ENCODE results near the gene CNTD1. TPM values are rescaled to one million over a fixed set of nuclear protein-coding genes. Genes with fewer than 3 reads are reported as not detected.

CNTD1 gene
- total RNA-seq (1 to 10 TPM in 1 of 4 donors, under 1 TPM in 2, not detected in 1; 0.74 to 1.3 (median 0.79) TPM), polyA plus RNA-seq (1 to 10 TPM in 1 of 3 donors, under 1 TPM in 2; 0.24 to 1.0 (median 0.36) TPM)
- long read RNA-seq, donor 1 = 0 reads
- long read RNA-seq, donor 2 = 0 reads

DNA sequence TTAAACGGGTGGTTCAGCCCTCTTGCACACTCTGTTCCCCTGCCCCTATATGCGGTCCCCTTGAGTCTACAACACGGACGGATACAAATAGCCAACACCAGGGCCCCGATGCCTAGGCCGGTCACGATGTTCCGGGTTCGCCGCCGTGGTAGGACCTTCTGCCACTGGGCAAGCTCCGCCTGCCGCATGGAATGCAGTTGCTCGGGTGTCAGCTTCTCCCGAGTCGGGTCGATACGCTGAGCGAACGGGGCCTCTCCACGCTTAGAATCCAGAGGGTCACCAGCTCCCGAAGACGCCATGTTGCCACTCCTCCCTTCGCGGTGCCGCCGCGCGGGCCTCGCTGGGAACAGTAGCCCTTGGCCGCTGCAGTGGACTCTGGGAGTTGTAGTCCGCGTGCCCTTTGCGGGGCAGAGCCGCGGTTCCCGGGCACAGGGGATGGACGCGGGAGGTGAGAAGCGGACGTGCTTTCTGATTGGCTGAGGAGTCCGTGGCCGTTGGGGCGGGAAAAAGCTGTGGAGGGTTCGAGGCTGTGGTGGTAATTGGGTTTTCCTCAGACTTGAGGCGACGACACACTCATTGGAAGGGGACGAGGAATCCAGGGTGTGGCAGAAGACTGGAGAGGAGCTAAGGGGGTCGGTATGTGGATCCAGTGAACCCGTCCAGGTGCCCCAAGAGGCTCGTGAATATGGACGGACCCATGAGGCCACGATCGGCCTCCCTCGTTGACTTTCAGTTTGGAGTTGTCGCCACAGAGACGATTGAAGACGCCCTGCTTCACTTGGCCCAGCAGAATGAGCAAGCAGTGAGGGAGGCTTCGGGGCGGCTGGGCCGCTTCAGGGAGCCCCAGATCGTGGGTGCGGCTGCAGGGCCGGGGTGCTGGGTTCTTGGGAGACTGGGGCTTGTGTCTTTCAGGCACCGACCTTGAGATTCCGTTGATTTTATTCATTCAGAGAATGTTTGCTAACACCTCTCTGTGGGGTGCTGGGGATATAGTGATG is at the start of gene CNTD1, which contains the start of gene COA3:
Gene CNTD1 (plus strand): TSS at position 479 of the 998 bp plus-strand sequence. CDS start 207 bp downstream, at position 686.
Gene COA3 (minus strand): TSS at position 322 of the 998 bp plus-strand sequence. CDS start 23 bp downstream, at position 299.
- DNase-seq = peak; percentile 91 to 94
- peaks cover 11% of the 10 kb centered on the region for H3K4me1 ChIP-seq
- 25 to 30% (median 26%) methylated on average over 56 to 66 of the region's 66 CpGs for WGBS, 3 donors
- TF ChIP-seq, protein P1, sequence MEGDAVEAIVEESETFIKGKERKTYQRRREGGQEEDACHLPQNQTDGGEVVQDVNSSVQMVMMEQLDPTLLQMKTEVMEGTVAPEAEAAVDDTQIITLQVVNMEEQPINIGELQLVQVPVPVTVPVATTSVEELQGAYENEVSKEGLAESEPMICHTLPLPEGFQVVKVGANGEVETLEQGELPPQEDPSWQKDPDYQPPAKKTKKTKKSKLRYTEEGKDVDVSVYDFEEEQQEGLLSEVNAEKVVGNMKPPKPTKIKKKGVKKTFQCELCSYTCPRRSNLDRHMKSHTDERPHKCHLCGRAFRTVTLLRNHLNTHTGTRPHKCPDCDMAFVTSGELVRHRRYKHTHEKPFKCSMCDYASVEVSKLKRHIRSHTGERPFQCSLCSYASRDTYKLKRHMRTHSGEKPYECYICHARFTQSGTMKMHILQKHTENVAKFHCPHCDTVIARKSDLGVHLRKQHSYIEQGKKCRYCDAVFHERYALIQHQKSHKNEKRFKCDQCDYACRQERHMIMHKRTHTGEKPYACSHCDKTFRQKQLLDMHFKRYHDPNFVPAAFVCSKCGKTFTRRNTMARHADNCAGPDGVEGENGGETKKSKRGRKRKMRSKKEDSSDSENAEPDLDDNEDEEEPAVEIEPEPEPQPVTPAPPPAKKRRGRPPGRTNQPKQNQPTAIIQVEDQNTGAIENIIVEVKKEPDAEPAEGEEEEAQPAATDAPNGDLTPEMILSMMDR (IDR thresholded peaks at IDR 0.05) = no peak
- no peaks in the 10 kb centered on the region for H3K27me3 ChIP-seq (ENCODE audit: insufficient read depth in 3 of 3, low read length in 2 of 3)
- ATAC-seq = peak; percentile 96 to 99 (median 98)
- no peaks in the 10 kb centered on the region for H3K9me3 ChIP-seq
- H3K27ac ChIP-seq = peak within 1 kb of the TSS; percentile 88
- peaks cover 0 to 23% of the 10 kb centered on the region in 2 donors for H3K36me3 ChIP-seq (ENCODE audit: insufficient read depth in 1 of 2, low read depth in 1 of 2)
- H3K4me3 ChIP-seq = peak within 1 kb of the TSS; percentile 98
- intact Hi-C loops (cut with DNase I) = no loop called here

DNA sequence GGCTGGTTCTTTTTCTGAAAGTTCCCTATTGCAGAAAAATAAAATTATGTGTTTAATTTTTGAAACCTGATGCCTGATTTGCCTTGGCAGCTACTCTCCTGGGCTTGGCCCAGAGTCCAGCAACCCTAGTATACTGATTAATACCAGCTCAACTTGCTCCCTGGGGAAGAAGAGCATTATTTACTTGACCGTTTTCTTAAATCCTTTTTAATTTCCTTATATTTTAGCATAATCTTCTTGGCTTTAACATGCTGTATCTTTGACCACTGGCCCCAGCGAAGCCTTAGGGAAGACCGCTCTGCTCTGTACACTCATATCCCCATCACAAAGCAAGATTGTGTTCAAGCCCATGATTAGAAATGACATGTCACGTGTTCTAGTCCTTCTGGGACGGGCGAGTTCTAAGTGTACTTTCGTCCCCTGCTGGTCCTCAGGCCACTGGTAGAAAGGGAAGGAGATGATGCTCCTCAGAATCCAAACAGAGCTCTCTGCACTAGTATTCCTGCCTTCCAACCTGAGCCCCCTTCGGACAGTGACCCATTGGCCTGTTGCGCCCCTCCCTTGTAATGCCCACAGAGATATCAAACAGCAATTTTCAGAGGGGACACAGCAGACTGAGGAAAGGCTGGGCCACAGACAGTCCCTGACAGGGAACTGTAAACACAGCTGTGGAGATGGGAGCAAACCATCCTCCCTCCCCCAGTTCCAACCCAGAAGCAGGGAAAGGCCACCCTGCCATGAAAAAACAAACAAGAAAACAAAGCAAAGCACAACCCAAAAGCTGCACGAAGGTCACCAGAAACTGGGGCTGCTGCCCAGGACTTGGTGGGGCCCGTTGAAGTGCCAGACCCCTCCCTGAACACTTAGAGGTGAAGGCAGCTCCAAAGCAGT is 49.5 kb upstream of the CNTD1 start:
- DNase-seq = peak; percentile 35 to 69
- intact Hi-C loops (cut with DNase I) = no loop called here
- peak overlapping the region; percentile 3 for H3K27ac ChIP-seq
- H3K27me3 ChIP-seq (ENCODE audit: insufficient read depth in 3 of 3, low read length in 2 of 3) = no peaks in the 10 kb centered on the region
- H3K9me3 ChIP-seq = no peaks in the 10 kb centered on the region
- ATAC-seq = no peak
- peaks cover 8% of the 10 kb centered on the region for H3K4me1 ChIP-seq
- no peaks in the 10 kb centered on the region for H3K36me3 ChIP-seq (ENCODE audit: insufficient read depth in 1 of 2, low read depth in 1 of 2)
- TF ChIP-seq, protein P1 (IDR thresholded peaks at IDR 0.05) = no peak
- WGBS, 3 donors = 64 to 65% (median 65%) methylated on average over 11 of the region's 11 CpGs
- H3K4me3 ChIP-seq = no peak overlapping the region

- TF ChIP-seq, protein P1 (IDR thresholded peaks at IDR 0.05) = no peak
- Histone ChIP-seq H3K36me3 (ENCODE audit: insufficient read depth in 1 of 2, low read depth in 1 of 2) (no peaks in the 10 kb centered on the region), H3K4me1 (peaks cover 5% of the 10 kb centered on the region), H3K9me3 (no peaks in the 10 kb centered on the region), H3K27ac (no peak overlapping the region), H3K4me3 (no peak overlapping the region), H3K27me3 (ENCODE audit: insufficient read depth in 3 of 3, low read length in 2 of 3) (no peaks in the 10 kb centered on the region)
- DNase-seq (no peak), ATAC-seq (no peak)
- intact Hi-C loops (cut with DNase I) = no loop called here
- 24 to 43% (median 27%) methylated on average over 3 of the region's 3 CpGs for WGBS, 3 donors
Measured at GRCh38 chr17:42750739-42751344, 47.8 kb upstream of the CNTD1 start.

DNA sequence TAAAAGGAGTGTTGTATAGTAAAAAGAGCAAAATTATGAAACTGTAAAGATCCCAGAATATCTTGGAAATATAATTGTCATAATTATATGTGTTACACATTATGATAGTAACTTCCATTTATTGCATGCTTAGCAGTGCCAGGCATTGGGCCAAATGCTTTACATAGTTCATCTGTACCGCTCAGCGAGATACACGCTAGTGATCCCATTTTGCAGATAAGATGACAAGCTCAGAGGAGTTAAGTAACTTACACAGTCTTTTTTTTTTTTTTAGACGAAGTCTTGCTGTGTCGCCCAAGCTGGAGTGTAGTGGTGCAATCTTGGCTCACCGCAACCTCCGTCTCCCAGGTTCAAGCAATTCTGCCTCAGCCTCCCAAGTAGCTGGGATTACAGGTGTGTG is 47.0 kb upstream of the CNTD1 start:
- Histone ChIP-seq H3K4me1 (peaks cover 5% of the 10 kb centered on the region), H3K36me3 (ENCODE audit: insufficient read depth in 1 of 2, low read depth in 1 of 2) (no peaks in the 10 kb centered on the region), H3K27ac (no peak overlapping the region), H3K9me3 (no peaks in the 10 kb centered on the region), H3K27me3 (ENCODE audit: insufficient read depth in 3 of 3, low read length in 2 of 3) (no peaks in the 10 kb centered on the region), H3K4me3 (no peak overlapping the region)
- intact Hi-C loops (cut with DNase I) = no loop called here
- DNase-seq (no peak), ATAC-seq (no peak)
- WGBS, 3 donors = 54 to 59% (median 59%) methylated on average over 7 of the region's 7 CpGs
- TF ChIP-seq, protein P1 (IDR thresholded peaks at IDR 0.05) = no peak

Data from psoas muscle (tissue), 8 donors.